PC-9 (cell line): ENCODE results near the gene NLE1. TPM values are rescaled to one million over a fixed set of nuclear protein-coding genes. Genes with fewer than 3 reads are reported as not detected.

ENCODE experiments used
- BruUV-seq: library from RNA; stranded (reverse); fragments of 400-500 nt; replicated peaks from 2 replicates; lab custom pipeline; 2021; lab: Mats Ljungman, UMichigan
- CTCF ChIA-PET: fragments of 300-600 bp; sonication (Branson Sonifier 250); formaldehyde crosslinking; loops from one replicate; lab custom pipeline; 2022; ENCODE audit warnings: antibody characterized with exemption; lab: Charles Lee
- POLR2A ChIA-PET: fragments of 300-600 bp; sonication (Branson Sonifier 250); formaldehyde crosslinking; loops from one replicate; lab custom pipeline; 2022; ENCODE audit warnings: antibody characterized with exemption; ENCODE audit not compliant: unreplicated experiment; lab: Charles Lee
- DNase-seq, 2 experiments: peaks; one replicate each; pipeline versions ENCODE4 v3.0.0 to v3.0.0-alpha.2; 2015 to 2022; ENCODE audit warnings: mixed read lengths in 1 of 2
- H2AFZ ChIP-seq: fragments of 200-600 bp; sonication (generic); 2 replicates; pipeline ENCODE4 v1.8.1; 2017; ENCODE audit warnings: antibody characterized with exemption
- H3F3A ChIP-seq: fragments of 200-600 bp; sonication (generic); 2 replicates; pipeline ENCODE4 v1.8.1; 2017; ENCODE audit warnings: antibody characterized with exemption, mild to moderate bottlenecking, low read depth; ENCODE audit not compliant: insufficient read depth
- H3K27ac ChIP-seq: fragments of 200-600 bp; sonication (generic); 2 replicates; pipeline ENCODE4 v1.6.1; 2016; ENCODE audit warnings: mixed run types
- H3K27me3 ChIP-seq: fragments of 200-600 bp; sonication (generic); 2 replicates; pipeline ENCODE4 v1.6.1; 2016; ENCODE audit warnings: low read depth, mixed run types; ENCODE audit not compliant: insufficient read depth
- H3K36me3 ChIP-seq: fragments of 200-600 bp; sonication (generic); 2 replicates; pipeline ENCODE4 v1.6.1; 2016; ENCODE audit warnings: low read depth, mixed run types
- H3K4me1 ChIP-seq: fragments of 200-600 bp; sonication (generic); replicated peaks from 2 replicates; pipeline ENCODE4 v1.6.1; 2016; ENCODE audit warnings: mixed run types; ENCODE audit not compliant: insufficient read depth
- H3K4me2 ChIP-seq: fragments of 200-600 bp; sonication (generic); 2 replicates; pipeline ENCODE4 v1.6.1; 2017; ENCODE audit warnings: mixed run types
- H3K4me3 ChIP-seq: fragments of 200-600 bp; sonication (generic); 2 replicates; pipeline ENCODE4 v1.6.1; 2016; ENCODE audit warnings: mixed run types
- H3K79me2 ChIP-seq: fragments of 200-600 bp; sonication (generic); 2 replicates; pipeline ENCODE4 v1.6.1; 2017; ENCODE audit warnings: low read depth, mixed run types
- H3K9me2 ChIP-seq: fragments of 200-600 bp; sonication (generic); 2 replicates; pipeline ENCODE4 v1.8.1; 2017; ENCODE audit warnings: mild to moderate bottlenecking; ENCODE audit not compliant: insufficient read depth
- H3K9me3 ChIP-seq: fragments of 200-600 bp; sonication (generic); 2 replicates; pipeline ENCODE4 v1.8.1; 2016; ENCODE audit warnings: low read depth; ENCODE audit not compliant: insufficient read depth
- H4K20me1 ChIP-seq: fragments of 200-600 bp; sonication (generic); 2 replicates; pipeline ENCODE4 v1.8.1; 2017; ENCODE audit not compliant: insufficient read depth
- CTCF ChIP-seq: fragments of 200-600 bp; sonication (generic); conservative IDR thresholded peaks from 2 replicates; pipeline ENCODE4 v1.6.1; 2017; ENCODE audit warnings: mixed run types, antibody characterized with exemption, mild to moderate bottlenecking, moderate library complexity
- EZH2 ChIP-seq: fragments of 200-600 bp; sonication (generic); IDR thresholded peaks from 2 replicates; pipeline ENCODE4 v1.8.0; 2017; ENCODE audit warnings: antibody characterized with exemption, low read depth
- intact Hi-C: fragments of 100-400 bp; cut with micrococcal nuclease; formaldehyde crosslinking; loops from one replicate; pipeline ENCODE4 v1.10.0; 2022; ENCODE audit not compliant: unreplicated experiment
- total RNA-seq: library from RNA; stranded (reverse); gene quantifications from 2 replicates; pipeline ENCODE4 v1.2.3, GENCODE V29; 2021

NLE1 gene
- total RNA-seq, 1 experiment from 2014 or later: 16.4 TPM

GRCh38 chr17:35171834-35172233 lies 29.7 kb upstream of the NLE1 start:
- H3K9me2 ChIP-seq: no peaks in the 10 kb centered on the region
- H3K27ac ChIP-seq: no peak overlapping the region
- H3K4me1 ChIP-seq: no peaks in the 10 kb centered on the region
- H3K27me3 ChIP-seq: 0 out of 2 replicates have a peak, but pooled peaks cover 11% of the 10 kb centered on the region
- ChIA-PET POLR2A (no interaction called here), CTCF (no interaction called here)
- TF ChIP-seq EZH2 (no peak), CTCF (no peak)
- no peaks in the 10 kb centered on the region for H3K9me3 ChIP-seq
- no TSS peak for BruUV-seq
- intact Hi-C loops: no loop called here
- no peaks in the 10 kb centered on the region for H3K79me2 ChIP-seq
- no peak overlapping the region for H2AFZ ChIP-seq
- no peak for DNase-seq
- no peaks in the 10 kb centered on the region for H3K36me3 ChIP-seq
- no peaks in the 10 kb centered on the region for H4K20me1 ChIP-seq
- H3F3A ChIP-seq: no peaks in the 10 kb centered on the region
- H3K4me3 ChIP-seq: no peak overlapping the region
- no peak overlapping the region for H3K4me2 ChIP-seq

- H3K9me2 ChIP-seq: no peaks in the 10 kb centered on the region
- no peaks in the 10 kb centered on the region for H3F3A ChIP-seq
- no peaks in the 10 kb centered on the region for H3K4me1 ChIP-seq
- no peaks in the 10 kb centered on the region for H3K79me2 ChIP-seq
- BruUV-seq: no TSS peak
- H3K4me2 ChIP-seq: no peak overlapping the region
- TF ChIP-seq EZH2 (no peak), CTCF (no peak)
- H3K9me3 ChIP-seq: no peaks in the 10 kb centered on the region
- intact Hi-C loops: no loop called here
- 0 out of 2 replicates have a peak, but pooled peaks cover 11% of the 10 kb centered on the region for H3K27me3 ChIP-seq
- POLR2A ChIA-PET: no interaction called here
- H2AFZ ChIP-seq: no peak overlapping the region
- no peaks in the 10 kb centered on the region for H3K36me3 ChIP-seq
- no peak overlapping the region for H3K4me3 ChIP-seq
- DNase-seq: no peak
- CTCF ChIA-PET: no interaction called here
- no peaks in the 10 kb centered on the region for H4K20me1 ChIP-seq
- no peak overlapping the region for H3K27ac ChIP-seq
Measured at GRCh38 chr17:35170968-35171771, 29.1 kb upstream of the NLE1 start.

- no TSS peak for BruUV-seq
- intact Hi-C loops: no loop called here
Measured at GRCh38 chr17:35169835-35170363, 27.8 kb upstream of the NLE1 start.

More at GRCh38 chr17:35169835-35170363, 27.8 kb upstream of the NLE1 start:
- Histone ChIP-seq H3K4me1 (no peaks in the 10 kb centered on the region), H3K79me2 (no peaks in the 10 kb centered on the region), H3K27ac (no peak overlapping the region), H3K9me2 (no peaks in the 10 kb centered on the region), H3K4me3 (no peak overlapping the region), H3K27me3 (0 out of 2 replicates have a peak, but pooled peaks cover 11% of the 10 kb centered on the region), H4K20me1 (no peaks in the 10 kb centered on the region), H3K36me3 (no peaks in the 10 kb centered on the region), H3F3A (no peaks in the 10 kb centered on the region), H3K4me2 (no peak overlapping the region), H2AFZ (no peak overlapping the region), H3K9me3 (no peaks in the 10 kb centered on the region)
- no peak for DNase-seq
- ChIA-PET POLR2A (interaction anchor here (0.6 kb wide), 1 partner anchor 30 kb away, joined by 5 read pairs; no protein-coding TSS in a partner anchor), CTCF (no interaction called here)
- TF ChIP-seq EZH2 (no peak), CTCF (no peak)
